Skin of body (tissue), 2 donors: ENCODE results near the gene AP3S1. TPM values are rescaled to one million over a fixed set of nuclear protein-coding genes. Genes with fewer than 3 reads are reported as not detected.
"Not testable (repeated sequence)": the region's sequence is repeated elsewhere in the genome, so short reads cannot be mapped to it uniquely, and the experiment has no call there.

Experiments
- DNase-seq: peaks from one replicate; lab custom pipeline; 2025; lab: John Stamatoyannopoulos, UW
- total RNA-seq: library from RNA; depleted of rRNA; stranded (reverse); fragments of >200 nt; gene quantifications from one replicate; pipeline ENCODE4 v1.2.3, GENCODE V29; 2014

Gene AP3S1
- total RNA-seq, 1 donor from 2014 or later = 99.4 TPM

GRCh38 chr5:115824983-115825382 is 16.8 kb upstream of the AP3S1 start:
- DNase-seq = not testable (repeated sequence)

- no peak for DNase-seq
These were observed 15.8 kb upstream of the AP3S1 start for GRCh38 chr5:115825948-115826347.

- DNase-seq = no peak
These were observed 11.8 kb upstream of the AP3S1 start for GRCh38 chr5:115829913-115830312.

GRCh38 chr5:115831163-115831768 is 10.5 kb upstream of the AP3S1 start:
- DNase-seq = peak; percentile 7

GRCh38 chr5:115835481-115835880 is 6.3 kb upstream of the AP3S1 start:
- DNase-seq = no peak

GRCh38 chr5:115838885-115839518 is 2.7 kb upstream of the AP3S1 start:
- peak; percentile 19 for DNase-seq

GRCh38 chr5:115840873-115841272 is 862 bp upstream of the AP3S1 start:
- no peak for DNase-seq

GRCh38 chr5:115842089-115842935 is 577 bp downstream of the AP3S1 start:
- peak; percentile 77 for DNase-seq

GRCh38 chr5:115842952-115843351 is 1.2 kb downstream of the AP3S1 start:
- no peak for DNase-seq

- no peak for DNase-seq
These were observed 1.9 kb downstream of the AP3S1 start for GRCh38 chr5:115843444-115844130.

GRCh38 chr5:115844321-115844817 is 2.6 kb downstream of the AP3S1 start:
- DNase-seq = no peak

- DNase-seq = no peak
These were observed 5.6 kb downstream of the AP3S1 start for GRCh38 chr5:115847290-115847689.

GRCh38 chr5:115849258-115849798 is 7.6 kb downstream of the AP3S1 start:
- no peak for DNase-seq

- DNase-seq = no peak
These were observed 9.1 kb downstream of the AP3S1 start for GRCh38 chr5:115850744-115851416.

- DNase-seq = no peak
These were observed 12.4 kb downstream of the AP3S1 start for GRCh38 chr5:115854139-115854538.

GRCh38 chr5:115855959-115856358 is 14.2 kb downstream of the AP3S1 start:
- DNase-seq = no peak

- DNase-seq = no peak
These were observed 15.3 kb downstream of the AP3S1 start for GRCh38 chr5:115857057-115857479.

- no peak for DNase-seq
These were observed 16.1 kb downstream of the AP3S1 start for GRCh38 chr5:115857626-115858349.

- no peak for DNase-seq
These were observed 16.7 kb downstream of the AP3S1 start for GRCh38 chr5:115858396-115858795.

- DNase-seq = no peak
These were observed 17.6 kb downstream of the AP3S1 start for GRCh38 chr5:115859378-115859777.
